Muscle layer of duodenum (tissue), 2 donors: Measurements from ENCODE around the gene TRIM44.

Source experiments
- H3K27ac ChIP-seq: one replicate; pipeline ENCODE4 v1.7.0; 2013; ENCODE audit warnings: mild to moderate bottlenecking, low read length
- H3K27me3 ChIP-seq: one replicate; pipeline ENCODE4 v1.7.0; 2013; ENCODE audit warnings: low read depth, mild to moderate bottlenecking, control low read depth, low read length
- H3K36me3 ChIP-seq, 2 donors: one replicate each; pipeline ENCODE4 v1.7.0; 2013; ENCODE audit warnings: low read length in 2 of 2, control low read depth in 1 of 2, mild to moderate bottlenecking in 1 of 2; ENCODE audit not compliant: insufficient read depth in 2 of 2, control insufficient read depth in 1 of 2
- H3K4me1 ChIP-seq, 2 donors: one replicate each; pipeline ENCODE4 v1.7.0; 2013; ENCODE audit warnings: low read length in 2 of 2, mild to moderate bottlenecking in 2 of 2, control low read depth in 1 of 2, moderate library complexity in 1 of 2; ENCODE audit not compliant: insufficient read depth in 2 of 2, control insufficient read depth in 1 of 2
- H3K4me3 ChIP-seq, 2 donors: one replicate each; pipeline ENCODE4 v1.7.0; 2013; ENCODE audit warnings: low read length in 2 of 2, low read depth in 1 of 2, mild to moderate bottlenecking in 1 of 2
- H3K9me3 ChIP-seq, 2 donors: one replicate each; pipeline ENCODE4 v1.7.0; 2013; ENCODE audit warnings: low read length in 2 of 2, control low read depth in 1 of 2, mild to moderate bottlenecking in 1 of 2; ENCODE audit not compliant: control insufficient read depth in 1 of 2
- donor health status: healthy.

The TRIM44 gene

DNA sequence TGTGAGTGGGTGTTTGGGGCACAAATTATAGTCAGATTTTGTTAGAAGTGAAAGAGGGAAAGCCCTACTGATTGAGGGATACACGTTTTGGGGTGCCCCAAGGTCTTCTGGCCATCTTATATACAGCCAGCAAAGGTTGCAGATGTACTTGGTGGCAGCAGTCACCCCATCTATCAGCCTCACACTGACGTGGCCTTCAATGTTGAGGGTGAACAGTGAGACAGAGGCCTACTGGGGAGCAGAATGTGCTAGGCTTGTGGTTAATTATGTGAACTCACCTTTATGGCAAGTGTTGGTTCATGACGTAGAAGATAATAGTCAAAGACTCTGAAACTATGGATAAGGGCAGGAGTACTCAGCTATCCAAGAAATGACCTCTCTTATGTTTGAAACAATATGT, 121.2 kb downstream of the TRIM44 start:
- Histone ChIP-seq H3K27ac (no peak overlapping the region), H3K36me3 (no peaks in the 10 kb centered on the region), H3K4me1 (peaks cover 0 to 31% of the 10 kb centered on the region in 2 donors), H3K27me3 (no peaks in the 10 kb centered on the region), H3K4me3 (no peak overlapping the region), H3K9me3 (peaks cover 0 to 4% of the 10 kb centered on the region in 2 donors)

- H3K9me3 ChIP-seq = no peaks in the 10 kb centered on the region
- no peak overlapping the region for H3K4me3 ChIP-seq
- no peak overlapping the region for H3K27ac ChIP-seq
- H3K27me3 ChIP-seq = no peaks in the 10 kb centered on the region
- peaks cover 0 to 31% of the 10 kb centered on the region in 2 donors for H3K4me1 ChIP-seq
- H3K36me3 ChIP-seq = no peaks in the 10 kb centered on the region
Observed at GRCh38 chr11:35784699-35785098, 122.1 kb downstream of the TRIM44 start.

DNA sequence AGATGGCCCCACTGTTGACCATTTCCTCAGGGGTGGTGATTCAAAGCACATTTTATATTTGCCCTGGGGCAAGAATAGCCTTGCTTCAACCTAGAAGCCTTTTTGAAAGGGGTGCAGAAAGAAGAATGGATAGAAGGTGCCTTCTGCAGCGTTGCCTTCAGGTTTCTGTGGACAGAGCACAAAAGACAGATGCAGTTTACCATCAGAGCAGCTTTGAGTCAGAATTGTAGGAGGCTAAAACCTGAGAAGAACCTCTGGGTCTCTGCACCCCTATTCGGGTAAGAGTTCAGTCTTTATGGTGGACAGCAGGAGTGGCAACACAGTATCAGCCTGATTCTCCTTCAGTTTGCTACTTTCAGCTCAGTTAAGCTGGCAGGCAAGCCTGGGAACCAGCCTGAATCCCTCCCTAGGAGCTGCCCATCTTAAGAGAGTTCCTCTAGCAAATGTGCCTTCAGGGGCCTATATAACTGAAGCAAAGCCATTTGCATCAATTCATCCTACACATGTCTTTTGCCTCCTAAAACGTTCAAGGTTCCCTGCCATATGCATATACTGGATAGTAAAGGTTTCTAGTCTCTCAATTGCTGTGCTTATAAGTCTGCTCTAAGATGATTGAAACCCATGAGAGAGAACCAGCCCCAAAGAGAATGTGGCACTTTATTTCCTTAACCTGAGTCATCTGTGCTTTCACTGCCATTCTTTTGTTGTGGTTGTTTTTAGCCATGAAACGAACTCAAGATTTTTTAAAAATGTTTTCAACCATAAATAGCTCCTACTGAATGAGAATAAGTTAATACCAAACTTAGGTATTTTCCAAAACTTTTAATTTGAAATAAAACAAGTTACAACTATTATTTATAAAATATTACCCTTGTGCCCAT, 123.0 kb downstream of the TRIM44 start:
- no peaks in the 10 kb centered on the region for H3K27me3 ChIP-seq
- no peak overlapping the region for H3K4me3 ChIP-seq
- H3K36me3 ChIP-seq = no peaks in the 10 kb centered on the region
- H3K27ac ChIP-seq = no peak overlapping the region
- H3K4me1 ChIP-seq = peaks cover 0 to 28% of the 10 kb centered on the region in 2 donors
- no peaks in the 10 kb centered on the region for H3K9me3 ChIP-seq

GRCh38 chr11:35786188-35786587, 123.6 kb downstream of the TRIM44 start:
- H3K27me3 ChIP-seq = no peaks in the 10 kb centered on the region

DNA sequence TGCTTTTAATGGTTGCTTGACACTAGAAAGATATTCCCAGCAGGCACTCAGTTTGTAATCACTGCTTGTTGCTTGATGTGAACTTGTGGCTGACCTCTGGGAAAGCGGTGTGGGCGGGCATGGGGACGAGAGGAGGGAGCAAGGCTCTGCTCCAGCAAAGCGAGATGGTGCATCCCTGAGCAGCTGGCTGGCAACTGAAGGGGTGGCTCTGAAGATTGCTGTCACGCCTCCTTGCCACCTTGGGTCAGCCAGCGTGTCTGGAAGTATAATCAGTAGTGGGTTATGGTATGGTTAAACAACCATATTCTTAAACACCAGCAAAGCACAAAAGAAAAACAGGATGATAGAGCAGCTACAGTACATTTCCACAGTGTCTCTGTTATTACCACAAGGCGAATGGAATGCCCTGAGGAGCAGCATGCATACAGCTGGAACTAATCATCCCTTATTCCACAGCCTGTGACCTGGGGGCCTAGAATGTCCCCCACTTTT, 124.5 kb downstream of the TRIM44 start:
- Histone ChIP-seq H3K36me3 (no peaks in the 10 kb centered on the region), H3K4me1 (peaks cover 0 to 15% of the 10 kb centered on the region in 2 donors), H3K4me3 (no peak overlapping the region), H3K9me3 (no peaks in the 10 kb centered on the region), H3K27ac (no peak overlapping the region), H3K27me3 (no peaks in the 10 kb centered on the region)

More at GRCh38 chr11:35786188-35786587, 123.6 kb downstream of the TRIM44 start:
- peaks cover 0 to 22% of the 10 kb centered on the region in 2 donors for H3K4me1 ChIP-seq
- H3K36me3 ChIP-seq = no peaks in the 10 kb centered on the region
- no peak overlapping the region for H3K4me3 ChIP-seq
- H3K27ac ChIP-seq = no peak overlapping the region
- no peaks in the 10 kb centered on the region for H3K9me3 ChIP-seq

DNA sequence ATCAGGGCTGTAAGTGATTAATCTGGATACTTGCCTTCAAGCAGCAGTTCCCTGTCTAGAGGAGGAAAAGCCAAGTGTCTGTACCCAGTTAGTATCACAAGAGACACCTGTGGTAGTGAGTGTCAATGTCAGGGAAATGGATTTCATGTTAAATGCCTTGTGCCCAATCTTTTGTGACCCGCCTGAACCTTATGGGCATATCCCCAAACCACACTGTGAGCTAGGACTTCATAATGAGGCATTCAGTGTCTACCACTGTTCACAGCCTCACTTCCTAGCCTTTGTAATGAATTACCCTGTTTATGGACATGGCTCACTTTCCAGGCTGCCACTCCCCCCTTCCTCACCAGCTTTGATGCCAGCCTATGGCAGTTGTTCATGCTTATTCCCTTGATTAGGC, 125.1 kb downstream of the TRIM44 start:
- Histone ChIP-seq H3K27ac (no peak overlapping the region), H3K4me1 (peaks cover 0 to 18% of the 10 kb centered on the region in 2 donors), H3K36me3 (no peaks in the 10 kb centered on the region), H3K27me3 (no peaks in the 10 kb centered on the region), H3K4me3 (no peak overlapping the region), H3K9me3 (no peaks in the 10 kb centered on the region)

DNA sequence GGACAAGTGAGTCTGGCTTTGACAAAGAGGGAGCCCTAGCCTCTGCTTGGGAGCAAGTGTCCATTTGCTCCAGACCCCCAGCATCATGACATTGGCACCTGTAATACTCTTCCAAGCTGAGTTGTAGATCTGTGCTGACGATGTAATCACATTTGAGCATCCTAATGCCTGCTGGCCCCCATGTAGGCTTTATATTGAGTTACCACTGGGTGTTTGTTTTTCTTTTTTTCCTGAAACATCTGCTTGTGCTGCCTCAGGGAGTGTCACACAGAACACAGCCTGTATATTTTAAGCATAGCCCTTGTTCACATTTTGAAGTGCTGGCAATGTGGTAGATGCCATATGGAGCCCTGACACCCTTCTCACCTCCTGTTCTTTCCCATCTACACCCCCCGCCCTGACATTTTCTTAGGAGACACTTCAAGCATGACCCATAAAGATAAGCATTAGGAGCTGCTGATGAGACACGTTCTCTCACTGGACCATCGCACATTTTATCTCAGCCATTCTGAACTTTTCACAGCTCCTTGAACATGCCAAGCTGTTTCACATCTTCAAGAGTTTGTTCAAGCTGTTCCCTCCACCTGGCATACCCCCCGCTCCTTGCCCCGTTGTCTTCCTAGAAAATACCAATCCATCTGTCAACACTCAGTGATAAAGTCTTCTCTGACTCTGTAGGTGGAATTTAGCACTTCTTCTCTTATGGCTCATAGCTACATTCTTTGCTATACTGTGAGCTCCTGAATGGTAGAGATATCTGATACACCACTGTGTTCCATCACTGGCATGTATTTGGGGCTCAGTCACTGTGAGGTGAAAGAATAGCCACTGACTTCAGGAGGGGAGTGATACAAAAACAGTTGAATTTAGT, 128.7 kb downstream of the TRIM44 start:
- H3K27ac ChIP-seq = no peak overlapping the region
- H3K27me3 ChIP-seq = no peaks in the 10 kb centered on the region
- no peak overlapping the region for H3K4me3 ChIP-seq
- no peaks in the 10 kb centered on the region for H3K9me3 ChIP-seq
- H3K36me3 ChIP-seq = no peaks in the 10 kb centered on the region
- peaks cover 0 to 18% of the 10 kb centered on the region in 2 donors for H3K4me1 ChIP-seq

GRCh38 chr11:35792148-35792845, 129.7 kb downstream of the TRIM44 start:
- Histone ChIP-seq H3K4me3 (no peak overlapping the region), H3K4me1 (peaks cover 0 to 8% of the 10 kb centered on the region in 2 donors), H3K27ac (no peak overlapping the region), H3K9me3 (no peaks in the 10 kb centered on the region), H3K36me3 (no peaks in the 10 kb centered on the region), H3K27me3 (no peaks in the 10 kb centered on the region)

GRCh38 chr11:35792846-35793192, 130.2 kb downstream of the TRIM44 start:
- H3K36me3 ChIP-seq = no peaks in the 10 kb centered on the region
- H3K4me1 ChIP-seq = peaks cover 0 to 6% of the 10 kb centered on the region in 2 donors
- H3K4me3 ChIP-seq = no peak overlapping the region
- H3K27me3 ChIP-seq = no peaks in the 10 kb centered on the region
- no peaks in the 10 kb centered on the region for H3K9me3 ChIP-seq
- H3K27ac ChIP-seq = no peak overlapping the region

- no peaks in the 10 kb centered on the region for H3K27me3 ChIP-seq
- no peaks in the 10 kb centered on the region for H3K36me3 ChIP-seq
- H3K4me3 ChIP-seq = no peak overlapping the region
- H3K4me1 ChIP-seq = peaks cover 0 to 3% of the 10 kb centered on the region in 2 donors
- H3K9me3 ChIP-seq = no peaks in the 10 kb centered on the region
- H3K27ac ChIP-seq = no peak overlapping the region
Observed at GRCh38 chr11:35794333-35794732, 131.8 kb downstream of the TRIM44 start.

- Histone ChIP-seq H3K4me1 (peaks cover 0 to 3% of the 10 kb centered on the region in 2 donors), H3K36me3 (no peaks in the 10 kb centered on the region), H3K9me3 (no peaks in the 10 kb centered on the region), H3K4me3 (no peak overlapping the region), H3K27me3 (no peaks in the 10 kb centered on the region), H3K27ac (no peak overlapping the region)
Observed at GRCh38 chr11:35794850-35795249, 132.3 kb downstream of the TRIM44 start.
